Measurements from ENCODE around the gene SH2D5. TPM values are rescaled to one million over a fixed set of nuclear protein-coding genes. Genes with fewer than 3 reads are reported as not detected.
A peak's percentile ranks its signal among the peaks of the same experiment; 100 is the strongest.

SH2D5 gene
- total RNA-seq, 4 donors from 2014 or later, result 0.23 to 1.2 TPM; not detected in 2

DNA sequence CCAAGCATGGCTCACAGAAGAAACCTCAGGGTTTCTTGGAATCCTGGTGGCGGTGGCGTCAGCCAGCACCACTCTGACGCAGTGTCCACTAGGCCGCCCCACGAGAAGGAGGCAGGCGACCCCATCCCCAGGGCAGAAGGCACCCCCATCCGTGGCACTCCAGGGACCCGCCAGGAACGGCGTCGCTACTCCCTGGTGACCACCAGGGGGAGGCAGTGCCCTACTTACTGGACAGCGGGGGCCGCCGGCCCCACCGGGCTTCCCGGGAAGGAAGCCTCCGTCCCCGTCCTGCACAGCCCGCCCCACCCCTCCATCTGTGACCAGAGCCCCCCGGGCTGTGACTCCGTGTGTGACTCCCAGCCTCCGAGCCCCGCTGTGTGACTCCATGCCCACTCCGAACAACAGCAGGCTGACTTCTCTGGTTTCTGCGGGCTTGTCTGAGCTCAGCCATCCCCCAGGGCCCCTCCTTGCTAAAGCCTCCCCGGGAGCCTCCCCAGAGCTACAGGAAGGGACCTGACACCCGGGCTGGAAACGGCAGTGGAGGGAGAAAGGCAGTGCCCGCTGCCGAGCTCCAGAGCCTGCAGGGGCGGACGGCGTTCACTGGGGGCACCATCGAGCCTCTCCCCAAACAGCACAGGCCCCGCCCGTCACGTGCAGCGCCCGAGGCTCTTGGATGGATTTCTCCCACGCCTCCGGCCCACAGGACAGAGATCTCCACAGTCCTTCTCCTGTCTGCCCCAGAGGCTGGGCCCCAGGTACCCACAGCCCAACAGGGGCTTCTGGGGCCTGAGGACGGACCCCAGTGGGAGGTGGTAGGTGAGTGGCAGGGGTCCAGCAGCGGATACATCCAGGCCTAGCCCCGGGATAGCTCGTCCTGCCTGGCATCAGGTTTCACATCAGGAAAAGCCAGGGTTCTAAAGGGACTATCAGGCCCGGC, 35.8 kb downstream of the SH2D5 start:
- TF ChIP-seq, protein P1, sequence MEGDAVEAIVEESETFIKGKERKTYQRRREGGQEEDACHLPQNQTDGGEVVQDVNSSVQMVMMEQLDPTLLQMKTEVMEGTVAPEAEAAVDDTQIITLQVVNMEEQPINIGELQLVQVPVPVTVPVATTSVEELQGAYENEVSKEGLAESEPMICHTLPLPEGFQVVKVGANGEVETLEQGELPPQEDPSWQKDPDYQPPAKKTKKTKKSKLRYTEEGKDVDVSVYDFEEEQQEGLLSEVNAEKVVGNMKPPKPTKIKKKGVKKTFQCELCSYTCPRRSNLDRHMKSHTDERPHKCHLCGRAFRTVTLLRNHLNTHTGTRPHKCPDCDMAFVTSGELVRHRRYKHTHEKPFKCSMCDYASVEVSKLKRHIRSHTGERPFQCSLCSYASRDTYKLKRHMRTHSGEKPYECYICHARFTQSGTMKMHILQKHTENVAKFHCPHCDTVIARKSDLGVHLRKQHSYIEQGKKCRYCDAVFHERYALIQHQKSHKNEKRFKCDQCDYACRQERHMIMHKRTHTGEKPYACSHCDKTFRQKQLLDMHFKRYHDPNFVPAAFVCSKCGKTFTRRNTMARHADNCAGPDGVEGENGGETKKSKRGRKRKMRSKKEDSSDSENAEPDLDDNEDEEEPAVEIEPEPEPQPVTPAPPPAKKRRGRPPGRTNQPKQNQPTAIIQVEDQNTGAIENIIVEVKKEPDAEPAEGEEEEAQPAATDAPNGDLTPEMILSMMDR (IDR thresholded peaks at IDR 0.05), result peak; percentile 69 to 86
- TF ChIP-seq POLR2AphosphoS5 (IDR thresholded peaks at IDR 0.05), result no peak
- Histone ChIP-seq H3K27me3 (no peaks in the 10 kb centered on the region), H3K9me3 (no peaks in the 10 kb centered on the region), H3K27ac (peak overlapping the region; percentile 52), H3K4me1 (peaks cover 18% of the 10 kb centered on the region), H3K4me3 (peak overlapping the region; percentile 54), H3K36me3 (no peaks in the 10 kb centered on the region)
- WGBS, result 4% methylated on average over 19 of the region's 46 CpGs
- peak; percentile 92 for DNase-seq (ENCODE audit: low spot score in 2 of 2)

DNA sequence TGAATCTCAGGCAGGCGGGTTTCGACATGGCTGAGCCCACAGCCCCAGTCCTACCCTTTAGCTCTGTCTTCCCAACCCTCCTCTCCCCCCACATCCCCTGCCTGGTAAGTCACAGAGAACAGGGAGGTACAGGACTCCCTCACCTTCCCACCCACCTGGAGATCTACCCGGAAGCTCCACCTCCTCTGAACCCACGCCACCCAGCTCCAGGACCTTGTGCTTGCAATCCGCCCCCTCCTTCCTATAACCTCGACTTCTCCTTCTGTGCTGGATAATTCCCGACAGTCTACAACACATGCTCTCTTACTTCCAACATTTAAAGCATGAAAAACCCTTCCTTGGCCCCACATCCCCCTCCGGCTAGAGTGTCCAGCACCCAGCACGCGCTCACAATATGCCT, 37.0 kb downstream of the SH2D5 start:
- Histone ChIP-seq H3K27ac (no peak overlapping the region), H3K27me3 (no peaks in the 10 kb centered on the region), H3K36me3 (no peaks in the 10 kb centered on the region), H3K9me3 (no peaks in the 10 kb centered on the region), H3K4me3 (no peak overlapping the region), H3K4me1 (peaks cover 18% of the 10 kb centered on the region)
- WGBS, result 78% methylated on average over 10 of the region's 10 CpGs
- DNase-seq (ENCODE audit: low spot score in 2 of 2), result no peak
- TF ChIP-seq EP300 (IDR thresholded peaks at IDR 0.05) (no peak), POLR2AphosphoS5 (IDR thresholded peaks at IDR 0.05) (no peak), POLR2A (IDR thresholded peaks at IDR 0.05) (no peak)
- TF ChIP-seq, protein P1 (IDR thresholded peaks at IDR 0.05), result no peak

DNA sequence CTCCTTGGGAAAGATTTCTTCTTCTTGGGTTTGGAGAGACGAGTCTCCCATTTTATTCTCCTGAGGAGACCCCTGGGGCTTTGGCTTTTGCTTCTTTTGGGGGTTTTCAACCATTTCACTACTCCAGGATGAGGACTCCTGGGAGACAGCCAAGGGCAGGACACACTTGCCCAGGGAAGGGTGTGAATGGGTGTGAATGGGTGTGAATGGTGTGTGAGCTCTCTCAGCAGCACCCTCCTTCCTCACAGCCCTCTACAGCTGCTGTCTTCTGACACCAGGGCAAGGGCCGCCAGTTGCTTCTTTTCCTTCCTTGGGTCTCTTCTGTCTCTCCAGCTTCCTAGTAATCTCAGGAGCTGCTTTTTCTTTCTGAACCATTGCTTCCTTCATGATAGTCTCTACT, 38.9 kb downstream of the SH2D5 start:
- Histone ChIP-seq H3K36me3 (no peaks in the 10 kb centered on the region), H3K4me3 (no peak overlapping the region), H3K27me3 (no peaks in the 10 kb centered on the region), H3K27ac (no peak overlapping the region), H3K9me3 (no peaks in the 10 kb centered on the region), H3K4me1 (peaks cover 18% of the 10 kb centered on the region)
- 92% methylated on average over 2 of the region's 2 CpGs for WGBS
- no peak for DNase-seq (ENCODE audit: low spot score in 2 of 2)
- TF ChIP-seq, protein P1 (IDR thresholded peaks at IDR 0.05), result no peak
- TF ChIP-seq POLR2A (IDR thresholded peaks at IDR 0.05), result no peak
- TF ChIP-seq POLR2AphosphoS5 (IDR thresholded peaks at IDR 0.05), result no peak

DNA sequence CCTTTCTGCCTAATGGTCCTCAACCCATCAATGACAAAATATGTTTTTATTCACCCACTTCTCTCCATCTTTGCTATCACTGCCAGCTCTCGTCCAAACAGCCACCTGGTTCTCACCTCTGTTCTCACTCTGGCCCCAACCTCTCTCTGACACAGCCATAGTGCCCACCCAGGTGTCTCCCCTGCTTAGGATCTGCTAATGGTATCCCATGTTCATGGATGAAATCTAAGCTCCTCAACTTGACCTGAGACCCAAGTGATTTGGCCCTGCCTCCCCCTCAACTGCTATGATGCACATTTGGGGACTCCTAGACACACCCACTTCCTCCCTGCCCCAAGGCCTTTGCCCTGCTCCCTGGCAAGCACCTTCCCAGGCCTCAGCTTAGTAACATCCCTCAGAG, 40.6 kb downstream of the SH2D5 start:
- H3K27me3 ChIP-seq, result no peaks in the 10 kb centered on the region
- DNase-seq (ENCODE audit: low spot score in 2 of 2), result no peak
- H3K9me3 ChIP-seq, result no peaks in the 10 kb centered on the region
- TF ChIP-seq POLR2AphosphoS5 (IDR thresholded peaks at IDR 0.05) (no peak), POLR2A (IDR thresholded peaks at IDR 0.05) (no peak), EP300 (IDR thresholded peaks at IDR 0.05) (no peak)
- TF ChIP-seq, protein P1 (IDR thresholded peaks at IDR 0.05), result no peak
- no peak overlapping the region for H3K27ac ChIP-seq
- H3K4me3 ChIP-seq, result no peak overlapping the region
- H3K36me3 ChIP-seq, result no peaks in the 10 kb centered on the region
- peaks cover 10% of the 10 kb centered on the region for H3K4me1 ChIP-seq
- 72% methylated on average over 1 of the region's 1 CpG for WGBS

DNA sequence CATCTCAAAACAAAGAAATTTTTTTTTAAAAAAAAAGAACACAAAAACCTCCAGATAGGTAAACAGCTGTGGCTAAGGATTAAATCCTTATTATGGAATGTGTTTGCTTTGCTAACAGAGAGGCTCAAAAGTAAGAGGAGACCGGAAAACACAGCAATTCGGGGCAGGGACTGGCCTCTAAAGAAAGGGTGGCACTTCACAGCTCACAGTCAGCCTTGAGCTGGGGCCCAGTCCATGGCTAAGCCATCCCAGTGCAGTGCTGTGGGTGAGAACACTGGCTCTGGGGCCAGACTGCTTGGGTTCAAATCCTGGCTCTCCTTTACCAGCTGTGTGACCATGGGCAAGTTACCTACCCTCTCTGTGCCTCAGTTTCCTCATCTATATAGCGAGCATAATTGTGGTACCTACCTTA, 42.9 kb downstream of the SH2D5 start:
- WGBS, result 97% methylated on average over 3 of the region's 3 CpGs
- no peak overlapping the region for H3K4me3 ChIP-seq
- no peaks in the 10 kb centered on the region for H3K9me3 ChIP-seq
- H3K36me3 ChIP-seq, result no peaks in the 10 kb centered on the region
- peaks cover 4% of the 10 kb centered on the region for H3K4me1 ChIP-seq
- no peaks in the 10 kb centered on the region for H3K27me3 ChIP-seq
- no peak for DNase-seq (ENCODE audit: low spot score in 2 of 2)
- TF ChIP-seq, protein P1 (IDR thresholded peaks at IDR 0.05), result no peak
- no peak overlapping the region for H3K27ac ChIP-seq
